Ectodermal cell (in vitro differentiated cells): ENCODE results near the gene OR4K1.
"Not testable (repeated sequence)": the region's sequence is repeated elsewhere in the genome, so short reads cannot be mapped to it uniquely, and the experiment has no call there.

Experiments
- H3K27ac ChIP-seq: 2 replicates; pipeline ENCODE4 v1.7.0; 2013; ENCODE audit warnings: mild to moderate bottlenecking, low read depth, low read length; ENCODE audit not compliant: insufficient read depth, poor library complexity, severe bottlenecking
- H3K27me3 ChIP-seq: 2 replicates; pipeline ENCODE4 v1.7.0; 2013; ENCODE audit warnings: mild to moderate bottlenecking, low read length; ENCODE audit not compliant: insufficient read depth, control insufficient read depth, poor library complexity, severe bottlenecking
- H3K36me3 ChIP-seq: one replicate; pipeline ENCODE4 v1.7.0; 2013; ENCODE audit warnings: low read length; ENCODE audit not compliant: control insufficient read depth, insufficient read depth
- H3K4me1 ChIP-seq: one replicate; pipeline ENCODE4 v1.7.0; 2013; ENCODE audit warnings: low read length; ENCODE audit not compliant: control insufficient read depth, insufficient read depth
- H3K4me3 ChIP-seq: 2 replicates; pipeline ENCODE4 v1.7.0; 2013; ENCODE audit warnings: low read depth, low read length, control low read depth; ENCODE audit not compliant: insufficient read depth
- H3K9me3 ChIP-seq: 2 replicates; pipeline ENCODE4 v1.7.0; 2013; ENCODE audit warnings: mild to moderate bottlenecking, low read length, moderate library complexity; ENCODE audit not compliant: control insufficient read depth
- WGBS, 2 experiments: methylation state at CpG; one replicate each; pipeline ENCODE4 v1.1.7; 2013; ENCODE audit warnings: missing lambda C conversion rate in 2 of 2; 5-methylcytosine and 5-hydroxymethylcytosine counted together

Gene OR4K1

GRCh38 chr14:19941668-19942067, 11.0 kb downstream of the OR4K1 start:
- H3K4me1 ChIP-seq = no peaks in the 10 kb centered on the region
- no peak overlapping the region for H3K27ac ChIP-seq
- 79 to 80% methylated on average over 1 of the region's 1 CpG for WGBS, 2 experiments
- no peaks in the 10 kb centered on the region for H3K36me3 ChIP-seq
- H3K27me3 ChIP-seq = no peaks in the 10 kb centered on the region
- H3K4me3 ChIP-seq = no peak overlapping the region
- H3K9me3 ChIP-seq = peaks cover 14% of the 10 kb centered on the region

GRCh38 chr14:19947413-19948090, 16.8 kb downstream of the OR4K1 start:
- Histone ChIP-seq H3K4me1 (no peaks in the 10 kb centered on the region), H3K27ac (no peak overlapping the region), H3K9me3 (peaks cover 35% of the 10 kb centered on the region), H3K4me3 (no peak overlapping the region), H3K27me3 (no peaks in the 10 kb centered on the region), H3K36me3 (no peaks in the 10 kb centered on the region)
- 74 to 82% methylated on average over 2 to 3 of the region's 3 CpGs for WGBS, 2 experiments

GRCh38 chr14:19949218-19949617, 18.5 kb downstream of the OR4K1 start:
- Histone ChIP-seq H3K27me3 (no peaks in the 10 kb centered on the region), H3K4me3 (no peak overlapping the region), H3K9me3 (peaks cover 34% of the 10 kb centered on the region), H3K27ac (no peak overlapping the region), H3K4me1 (no peaks in the 10 kb centered on the region), H3K36me3 (no peaks in the 10 kb centered on the region)
- 73 to 74% methylated on average over 2 of the region's 2 CpGs for WGBS, 2 experiments

- not testable (repeated sequence) for H3K27me3 ChIP-seq, H3K4me1 ChIP-seq, H3K36me3 ChIP-seq, H3K9me3 ChIP-seq, H3K4me3 ChIP-seq, H3K27ac ChIP-seq
- 38 to 45% methylated on average over 2 of the region's 2 CpGs for WGBS, 2 experiments
Observed at GRCh38 chr14:19969735-19970134, 39.0 kb downstream of the OR4K1 start.

- H3K9me3 ChIP-seq = peaks cover 5% of the 10 kb centered on the region
- H3K4me1 ChIP-seq = no peaks in the 10 kb centered on the region
- no peak overlapping the region for H3K27ac ChIP-seq
- no peaks in the 10 kb centered on the region for H3K27me3 ChIP-seq
- H3K36me3 ChIP-seq = no peaks in the 10 kb centered on the region
- no peak overlapping the region for H3K4me3 ChIP-seq
- WGBS, 2 experiments = 75% methylated on average over 1 of the region's 1 CpG; no CpG with 5 or more reads in 1 of the 2 experiments
Observed at GRCh38 chr14:19974844-19975243, 44.1 kb downstream of the OR4K1 start.

- no peak within 1 kb of the TSS for H3K27ac ChIP-seq
- H3K4me3 ChIP-seq = no peak within 1 kb of the TSS
- no peaks in the 10 kb centered on the region for H3K27me3 ChIP-seq
- peaks cover 6% of the 10 kb centered on the region for H3K9me3 ChIP-seq
- no peaks in the 10 kb centered on the region for H3K4me1 ChIP-seq
- H3K36me3 ChIP-seq = no peaks in the 10 kb centered on the region
- WGBS, 2 experiments = 91 to 94% methylated on average over 2 of the region's 3 CpGs
Observed at GRCh38 chr14:19975291-19975690, 44.6 kb downstream of the OR4K1 start, which contains the start of gene OR4K15. Gene OR4K15, plus strand, starts transcription at chr14:19975591. Its CDS starts 0 bp downstream, at chr14:19975591.
